Activated T-helper 1 cell treated with anti-CD3 and anti-CD28 coated beads, Interleukin-12 subunit alpha, Interleukin-12 subunit beta, Interleukin-2, Interleukin-4 antibody, amounts not matched to agents 30 ng/mL and 10 ng/mL and 1 ng/mL, durations not matched to agents 14 hours and 24 hours and 36 hours (primary cell): ENCODE measurements around the gene TUBA8. TPM values are rescaled to one million over a fixed set of nuclear protein-coding genes. Genes with fewer than 3 reads are reported as not detected.
"Not testable (repeated sequence)": the region's sequence is repeated elsewhere in the genome, so short reads cannot be mapped to it uniquely, and the experiment has no call there.

Source experiments
- DNase-seq: peaks from one replicate; pipeline ENCODE4 v3.0.0; 2021; ENCODE audit warnings: low spot score
- H3K27ac Mint-ChIP-seq: one replicate; pipeline ENCODE4 v1.8.0; 2021; ENCODE audit warnings: mild to moderate bottlenecking, mixed read lengths
- H3K27me3 Mint-ChIP-seq: one replicate; pipeline ENCODE4 v1.8.0; 2022; ENCODE audit warnings: mild to moderate bottlenecking, moderate library complexity, mixed read lengths; ENCODE audit not compliant: insufficient read depth
- H3K36me3 Mint-ChIP-seq: one replicate; pipeline ENCODE4 v1.8.0; 2021; ENCODE audit warnings: low read depth, mixed read lengths
- H3K4me1 Mint-ChIP-seq: one replicate; pipeline ENCODE4 v1.8.0; 2021; ENCODE audit warnings: low read depth, mixed read lengths
- H3K4me3 Mint-ChIP-seq: one replicate; pipeline ENCODE4 v1.8.0; 2021; ENCODE audit warnings: mild to moderate bottlenecking, moderate library complexity, mixed read lengths
- H3K9me3 Mint-ChIP-seq: one replicate; pipeline ENCODE4 v1.8.0; 2021; ENCODE audit warnings: mixed read lengths
- intact Hi-C: fragments of 100-400 bp; cut with micrococcal nuclease; formaldehyde crosslinking; loops from one replicate; pipeline ENCODE4 v1.15.1; 2024
- total RNA-seq: library from RNA; stranded (reverse); gene quantifications from 2 replicates; pipeline ENCODE4 v1.2.3, GENCODE V29; 2022

TUBA8 gene
- total RNA-seq, 1 donor from 2014 or later, result 1.5 TPM

- H3K27me3 Mint-ChIP-seq, result peaks cover 26% of the 10 kb centered on the region
- no peaks in the 10 kb centered on the region for H3K4me1 Mint-ChIP-seq
- H3K9me3 Mint-ChIP-seq, result no peaks in the 10 kb centered on the region
- no peak for DNase-seq
- no peak overlapping the region for H3K27ac Mint-ChIP-seq
- no peak overlapping the region for H3K4me3 Mint-ChIP-seq
- H3K36me3 Mint-ChIP-seq, result no peaks in the 10 kb centered on the region
- intact Hi-C loops, result loop anchor here (10.0 kb wide), 2 partner anchors 856 to 1156 kb away; partner anchors contain the start of gene ADA2
Observed at GRCh38 chr22:18070556-18071306, 39.9 kb upstream of the TUBA8 start.

- intact Hi-C loops, result loop anchor here (10.0 kb wide), 2 partner anchors 857 to 1157 kb away; partner anchors contain the start of gene ADA2
- not testable (repeated sequence) for DNase-seq
Observed at GRCh38 chr22:18071307-18071967, 39.2 kb upstream of the TUBA8 start.

GRCh38 chr22:18071968-18072310 lies 38.7 kb upstream of the TUBA8 start:
- H3K4me1 Mint-ChIP-seq, result peaks cover 11% of the 10 kb centered on the region
- H3K27ac Mint-ChIP-seq, result no peak overlapping the region
- intact Hi-C loops, result loop anchor here (10.0 kb wide), 2 partner anchors 857 to 1157 kb away; partner anchors contain the start of gene ADA2
- DNase-seq, result no peak
- H3K9me3 Mint-ChIP-seq, result no peaks in the 10 kb centered on the region
- H3K36me3 Mint-ChIP-seq, result no peaks in the 10 kb centered on the region
- no peak overlapping the region for H3K4me3 Mint-ChIP-seq
- peaks cover 15% of the 10 kb centered on the region for H3K27me3 Mint-ChIP-seq

More at GRCh38 chr22:18071307-18071967, 39.2 kb upstream of the TUBA8 start:
- not testable (repeated sequence) for H3K27ac Mint-ChIP-seq, H3K9me3 Mint-ChIP-seq, H3K4me3 Mint-ChIP-seq, H3K36me3 Mint-ChIP-seq, H3K4me1 Mint-ChIP-seq
- H3K27me3 Mint-ChIP-seq, result peaks cover 19% of the 10 kb centered on the region

- Mint-ChIP-seq H3K9me3 (no peaks in the 10 kb centered on the region), H3K27me3 (peaks cover 5% of the 10 kb centered on the region), H3K4me1 (peaks cover 15% of the 10 kb centered on the region), H3K27ac (no peak overlapping the region), H3K4me3 (no peak overlapping the region), H3K36me3 (peaks cover under 1% of the 10 kb centered on the region)
- intact Hi-C loops, result loop anchor here (10.0 kb wide), 2 partner anchors 859 to 1159 kb away; partner anchors contain the start of gene ADA2
- no peak for DNase-seq
Observed at GRCh38 chr22:18073467-18073866, 37.1 kb upstream of the TUBA8 start.

GRCh38 chr22:18073927-18074326 lies 36.7 kb upstream of the TUBA8 start:
- not testable (repeated sequence) for H3K36me3 Mint-ChIP-seq, H3K27me3 Mint-ChIP-seq, DNase-seq, H3K9me3 Mint-ChIP-seq, H3K27ac Mint-ChIP-seq, H3K4me3 Mint-ChIP-seq
- peaks cover 20% of the 10 kb centered on the region for H3K4me1 Mint-ChIP-seq
- intact Hi-C loops, result loop anchor here (10.0 kb wide), 2 partner anchors 859 to 1159 kb away; partner anchors contain the start of gene ADA2

GRCh38 chr22:18075101-18075719 lies 35.4 kb upstream of the TUBA8 start:
- no peak overlapping the region for H3K4me3 Mint-ChIP-seq
- peaks cover 30% of the 10 kb centered on the region for H3K4me1 Mint-ChIP-seq
- H3K27ac Mint-ChIP-seq, result no peak overlapping the region
- DNase-seq, result no peak
- intact Hi-C loops, result loop anchor here (5.0 to 10.0 kb wide), 3 partner anchors 53 to 1160 kb away; partner anchors contain the start of genes ADA2 and MICAL3
- peaks cover 9% of the 10 kb centered on the region for H3K36me3 Mint-ChIP-seq
- H3K9me3 Mint-ChIP-seq, result no peaks in the 10 kb centered on the region
- peaks cover 2% of the 10 kb centered on the region for H3K27me3 Mint-ChIP-seq

- H3K36me3 Mint-ChIP-seq, result peaks cover 14% of the 10 kb centered on the region
- intact Hi-C loops, result loop anchor here (1.0 to 10.0 kb wide), 6 partner anchors 54 to 1161 kb away; partner anchors contain the start of genes ADA2 and MICAL3
- H3K4me1 Mint-ChIP-seq, result peaks cover 32% of the 10 kb centered on the region
- H3K9me3 Mint-ChIP-seq, result no peaks in the 10 kb centered on the region
- H3K27ac Mint-ChIP-seq, result no peak overlapping the region
- peak; percentile 28 for DNase-seq
- H3K27me3 Mint-ChIP-seq, result peaks cover 2% of the 10 kb centered on the region
- peak overlapping the region; percentile 72 for H3K4me3 Mint-ChIP-seq
Observed at GRCh38 chr22:18075720-18076497, 34.7 kb upstream of the TUBA8 start.

GRCh38 chr22:18077087-18077638 lies 33.4 kb upstream of the TUBA8 start:
- intact Hi-C loops, result loop anchor here (1.0 to 10.0 kb wide), 10 partner anchors 26 to 1162 kb away; partner anchors contain the start of genes ADA2, BCL2L13, MICAL3 and USP18
- no peak for DNase-seq
- Mint-ChIP-seq H3K4me1 (peaks cover 45% of the 10 kb centered on the region), H3K4me3 (peak overlapping the region; percentile 90), H3K27me3 (peaks cover 2% of the 10 kb centered on the region), H3K36me3 (peaks cover 26% of the 10 kb centered on the region), H3K9me3 (no peaks in the 10 kb centered on the region), H3K27ac (peak overlapping the region; percentile 92)

- Mint-ChIP-seq H3K4me3 (peak within 1 kb of the TSS; percentile 90), H3K27me3 (peaks cover 2% of the 10 kb centered on the region), H3K4me1 (peaks cover 50% of the 10 kb centered on the region), H3K9me3 (no peaks in the 10 kb centered on the region), H3K36me3 (peaks cover 31% of the 10 kb centered on the region), H3K27ac (peak within 1 kb of the TSS; percentile 92)
- intact Hi-C loops, result loop anchor here (1.0 to 10.0 kb wide), 10 partner anchors 26 to 1163 kb away; partner anchors contain the start of genes ADA2, BCL2L13, MICAL3 and USP18
- peak; percentile 95 for DNase-seq
Observed at GRCh38 chr22:18077639-18078328, 32.8 kb upstream of the TUBA8 start, which contains the start of gene PEX26. Gene PEX26, plus strand, starts transcription at chr22:18077990. Its CDS starts 387 bp downstream, at chr22:18078377.

GRCh38 chr22:18078329-18079041 lies 32.1 kb upstream of the TUBA8 start:
- intact Hi-C loops, result loop anchor here (5.0 to 10.0 kb wide), 3 partner anchors 56 to 1164 kb away; partner anchors contain the start of genes ADA2 and MICAL3
- H3K4me3 Mint-ChIP-seq, result peak overlapping the region; percentile 90
- H3K36me3 Mint-ChIP-seq, result peaks cover 37% of the 10 kb centered on the region
- peak; percentile 21 for DNase-seq
- H3K27ac Mint-ChIP-seq, result peak overlapping the region; percentile 92
- H3K27me3 Mint-ChIP-seq, result peaks cover 2% of the 10 kb centered on the region
- no peaks in the 10 kb centered on the region for H3K9me3 Mint-ChIP-seq
- H3K4me1 Mint-ChIP-seq, result peaks cover 50% of the 10 kb centered on the region
